Spleen (tissue), 11 donors: ENCODE results near the gene HOXD8. TPM values are rescaled to one million over a fixed set of nuclear protein-coding genes. Genes with fewer than 3 reads are reported as not detected.
A peak's percentile ranks its signal among the peaks of the same experiment; 100 is the strongest.

Experiments
- DNase-seq: peaks from one replicate; pipeline ENCODE4 v3.0.0-alpha.2; 2020
- H3K27ac ChIP-seq, 8 donors: fragments of 200-600 bp; sonication (generic) in 7 of 8; 1 replicate in 4 of 8; 2 replicates in 4 of 8; pipeline versions ENCODE4 v1.5.0 to v1.8.0; 2016 to 2021; ENCODE audit warnings: inconsistent platforms in 4 of 8, mild to moderate bottlenecking in 4 of 8, moderate library complexity in 1 of 8
- H3K27me3 ChIP-seq, 7 donors: fragments of 200-600 bp; sonication (generic) in 6 of 7; replicated peaks in 1 of 7; 1 replicate in 4 of 7; 2 replicates in 3 of 7; pipeline versions ENCODE4 v1.5.0 to v1.8.0; 2016 to 2021; ENCODE audit warnings: inconsistent platforms in 3 of 7, mild to moderate bottlenecking in 1 of 7
- H3K36me3 ChIP-seq, 6 donors: fragments of 200-600 bp; sonication (generic) in 5 of 6; 1 replicate in 4 of 6; 2 replicates in 2 of 6; pipeline versions ENCODE4 v1.5.0 to v1.8.0; 2016 to 2021; ENCODE audit warnings: inconsistent platforms in 2 of 6
- H3K4me1 ChIP-seq, 6 donors: fragments of 200-600 bp; sonication (generic) in 5 of 6; 1 replicate in 3 of 6; 2 replicates in 3 of 6; pipeline versions ENCODE4 v1.5.0 to v1.8.0; 2016 to 2021; ENCODE audit warnings: inconsistent platforms in 3 of 6
- H3K4me3 ChIP-seq, 8 donors: fragments of 200-600 bp; sonication (generic) in 7 of 8; 1 replicate in 4 of 8; 2 replicates in 4 of 8; pipeline versions ENCODE4 v1.5.0 to v1.8.0; 2016 to 2021; ENCODE audit warnings: inconsistent platforms in 4 of 8, mild to moderate bottlenecking in 4 of 8, moderate library complexity in 2 of 8
- H3K9me3 ChIP-seq, 8 donors: fragments of 200-600 bp; sonication (generic) in 7 of 8; 1 replicate in 4 of 8; 2 replicates in 4 of 8; pipeline versions ENCODE4 v1.5.0 to v1.8.0; 2016 to 2021; ENCODE audit warnings: inconsistent platforms in 4 of 8
- POLR2A ChIP-seq, 3 donors: fragments of 450-650 bp; IDR thresholded peaks; one replicate each; pipeline ENCODE4 v1.5.1; 2017; ENCODE audit warnings: antibody characterized with exemption in 3 of 3, mild to moderate bottlenecking in 1 of 3
- POLR2AphosphoS5 ChIP-seq, 3 donors: sonication (generic); formaldehyde crosslinking; IDR thresholded peaks; one replicate each; pipeline ENCODE4 v1.5.1; 2017; ENCODE audit warnings: antibody characterized with exemption in 3 of 3
- WGBS, 5 donors: extraction: QIAGEN DNeasy Blood & Tissue Kit in 3 of 5; methylation state at CpG; one replicate each; pipeline versions ENCODE4 v1.1.5 to v1.1.7; 2013 to 2018; 5-methylcytosine and 5-hydroxymethylcytosine counted together
- intact Hi-C: fragments of 100-400 bp; cut with DNase I; formaldehyde crosslinking; loops from one replicate; pipeline ENCODE4 v1.15.0; 2023; ENCODE audit warnings: low total_unique reads
- polyA plus RNA-seq, 3 donors: library from polyadenylated mRNA; stranded (reverse); fragments of 200-250 nt; gene quantifications; one replicate each; pipeline ENCODE4 v1.2.1, GENCODE V29; 2013
- total RNA-seq, 7 donors: library from RNA; depleted of rRNA in 3 of 7; stranded (reverse); fragments of >200 nt in 3 of 7; fragmentation: NEBNext Ultra II Directional in 4 of 7; extraction: Animal tissue kit (Norgen Biotek cat#: 25700) in 4 of 7; gene quantifications; one replicate each; pipeline versions ENCODE4 v1.1.0 to v1.2.1, GENCODE V29; 2016 to 2021
- TF ChIP-seq, protein P1 (sequence below), 11 experiments: fragments of 200-600 bp in 7 of 11; fragments of 450-650 bp in 4 of 11; sonication (generic) in 4 of 11; IDR thresholded peaks in 8 of 11; conservative IDR thresholded peaks in 3 of 11; 1 replicate in 7 of 11; 2 replicates in 4 of 11; pipeline versions ENCODE4 v1.4.0 to v1.8.0; 2016 to 2021; ENCODE audit warnings: antibody characterized with exemption in 11 of 11, inconsistent platforms in 4 of 11, mild to moderate bottlenecking in 1 of 11
- donor health status: healthy with polysubstance abuse.
- donor health status: DM: no; HTN: no; CAD: no; lungs with moderate emphysema.
- donor health status: DM: no; HTN: no; CAD: no.
- donor health status: Bipolar disorder and iron deficiency.
- donor health status: healthy.
- donor health status: DM: no; HTN: no; CAD: no.
- donor health status: DM: yes; HTN: yes; CAD: no.

HOXD8 gene
- total and polyA plus RNA-seq, 10 donors, result 4.7 to 27.0 (median 15.8) TPM

DNA sequence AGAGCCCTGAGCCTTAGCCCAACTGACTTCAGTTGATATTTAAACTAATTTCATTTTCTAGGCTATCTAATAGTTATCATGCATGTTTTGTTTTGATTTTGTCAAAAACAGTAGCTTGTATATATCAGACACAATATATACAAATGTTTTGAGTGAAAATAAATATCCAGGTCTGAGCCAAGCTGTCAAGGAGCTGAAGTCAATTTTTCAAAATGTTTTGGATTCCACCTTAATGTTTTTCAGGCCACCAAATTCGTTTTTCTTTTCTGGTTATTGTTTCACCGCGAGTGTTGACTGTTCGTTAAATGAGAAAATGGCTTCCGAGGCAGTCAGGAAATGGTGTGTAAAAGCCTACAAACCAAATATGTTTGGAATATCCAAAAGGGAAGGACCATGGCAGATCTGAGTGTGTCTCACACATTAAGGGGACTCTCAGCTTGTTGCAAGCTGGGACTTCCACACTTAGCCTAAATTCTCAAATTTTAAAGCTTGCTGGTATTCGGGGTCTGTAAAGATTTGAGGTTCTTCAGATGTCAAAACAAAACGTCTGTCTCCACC is 27.1 kb upstream of the HOXD8 start:
- H3K36me3 ChIP-seq, result no peaks in the 10 kb centered on the region
- H3K4me3 ChIP-seq, result no peak overlapping the region
- H3K4me1 ChIP-seq, result peaks cover 16 to 69% (median 48%) of the 10 kb centered on the region in 6 donors
- peaks cover 0 to 10% (median 0%) of the 10 kb centered on the region in 8 donors for H3K9me3 ChIP-seq
- intact Hi-C loops, result loop anchor here (5.0 kb wide), 1 partner anchor 415 kb away; no protein-coding TSS in a partner anchor
- H3K27ac ChIP-seq, result no peak overlapping the region
- 8 to 21% (median 14%) methylated on average over 6 to 7 of the region's 7 CpGs for WGBS, 5 donors
- DNase-seq, result no peak
- TF ChIP-seq POLR2AphosphoS5 (IDR thresholded peaks at IDR 0.05) (no peak), POLR2A (IDR thresholded peaks at IDR 0.05) (no peak)
- TF ChIP-seq, protein P1, sequence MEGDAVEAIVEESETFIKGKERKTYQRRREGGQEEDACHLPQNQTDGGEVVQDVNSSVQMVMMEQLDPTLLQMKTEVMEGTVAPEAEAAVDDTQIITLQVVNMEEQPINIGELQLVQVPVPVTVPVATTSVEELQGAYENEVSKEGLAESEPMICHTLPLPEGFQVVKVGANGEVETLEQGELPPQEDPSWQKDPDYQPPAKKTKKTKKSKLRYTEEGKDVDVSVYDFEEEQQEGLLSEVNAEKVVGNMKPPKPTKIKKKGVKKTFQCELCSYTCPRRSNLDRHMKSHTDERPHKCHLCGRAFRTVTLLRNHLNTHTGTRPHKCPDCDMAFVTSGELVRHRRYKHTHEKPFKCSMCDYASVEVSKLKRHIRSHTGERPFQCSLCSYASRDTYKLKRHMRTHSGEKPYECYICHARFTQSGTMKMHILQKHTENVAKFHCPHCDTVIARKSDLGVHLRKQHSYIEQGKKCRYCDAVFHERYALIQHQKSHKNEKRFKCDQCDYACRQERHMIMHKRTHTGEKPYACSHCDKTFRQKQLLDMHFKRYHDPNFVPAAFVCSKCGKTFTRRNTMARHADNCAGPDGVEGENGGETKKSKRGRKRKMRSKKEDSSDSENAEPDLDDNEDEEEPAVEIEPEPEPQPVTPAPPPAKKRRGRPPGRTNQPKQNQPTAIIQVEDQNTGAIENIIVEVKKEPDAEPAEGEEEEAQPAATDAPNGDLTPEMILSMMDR (IDR thresholded peaks at IDR 0.05 in 8 of 11, conservative IDR thresholded peaks at IDR 0.05 in 3 of 11), result no peak
- H3K27me3 ChIP-seq, result peaks cover 26 to 100% (median 100%) of the 10 kb centered on the region in 7 donors

DNA sequence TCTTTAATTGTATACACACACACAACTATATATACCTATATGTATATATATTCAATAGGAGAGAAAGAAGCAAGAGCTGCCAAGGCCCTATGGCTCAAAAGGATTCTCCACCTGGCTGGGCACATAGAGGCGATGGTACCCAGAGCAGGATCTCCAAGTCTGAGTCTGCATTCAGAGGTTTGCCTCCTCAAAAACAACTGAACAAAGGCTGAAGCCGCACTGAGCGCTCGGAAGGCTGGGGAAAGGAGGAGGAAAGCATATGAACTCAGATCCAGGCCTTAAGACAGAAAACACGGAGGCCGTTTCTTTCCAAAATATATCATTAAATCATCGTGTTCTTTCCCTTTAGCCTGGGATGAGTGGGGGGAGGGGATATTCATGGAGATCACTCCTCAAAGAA is 26.3 kb upstream of the HOXD8 start:
- 21 to 28% (median 24%) methylated on average over 7 of the region's 7 CpGs for WGBS, 5 donors
- H3K4me1 ChIP-seq, result peaks cover 15 to 67% (median 43%) of the 10 kb centered on the region in 6 donors
- peaks cover 20 to 100% (median 99%) of the 10 kb centered on the region in 7 donors for H3K27me3 ChIP-seq
- no peak for DNase-seq
- H3K27ac ChIP-seq, result no peak overlapping the region
- peaks cover 0 to 10% (median 0%) of the 10 kb centered on the region in 8 donors for H3K9me3 ChIP-seq
- TF ChIP-seq POLR2A (IDR thresholded peaks at IDR 0.05) (no peak), POLR2AphosphoS5 (IDR thresholded peaks at IDR 0.05) (no peak)
- TF ChIP-seq, protein P1 (IDR thresholded peaks at IDR 0.05 in 8 of 11, conservative IDR thresholded peaks at IDR 0.05 in 3 of 11), result no peak
- H3K4me3 ChIP-seq, result no peak overlapping the region
- no peaks in the 10 kb centered on the region for H3K36me3 ChIP-seq
- intact Hi-C loops, result loop anchor here (5.0 kb wide), 1 partner anchor 416 kb away; no protein-coding TSS in a partner anchor

DNA sequence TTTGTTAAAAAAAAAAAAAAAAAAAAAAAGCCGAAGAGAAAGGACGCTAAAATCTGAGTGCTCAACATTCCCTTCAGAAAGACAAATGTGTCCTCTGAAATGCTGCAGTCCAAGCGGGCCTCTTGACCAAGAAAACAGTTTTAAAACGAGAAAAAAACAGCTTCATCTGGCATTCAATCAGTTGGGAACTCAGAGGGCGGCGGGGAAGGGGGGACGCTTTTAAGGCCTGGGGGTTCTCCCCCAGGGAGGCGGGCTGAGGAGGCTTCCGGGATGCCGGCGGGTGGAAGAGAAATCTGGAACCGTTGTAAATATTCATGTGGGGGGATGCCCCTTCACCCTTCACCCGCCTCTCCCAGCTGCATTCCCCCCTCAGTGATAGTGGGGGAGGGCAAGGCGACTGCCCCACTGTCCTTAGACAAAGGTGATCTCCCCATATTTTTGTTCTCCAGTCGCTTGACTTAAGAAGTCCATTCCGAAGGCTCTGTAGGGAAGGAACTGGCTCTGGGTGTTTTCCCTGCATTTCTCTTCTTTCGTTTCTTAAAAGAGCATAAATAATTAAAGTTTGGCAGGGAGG is 25.7 kb upstream of the HOXD8 start:
- intact Hi-C loops, result loop anchor here (5.0 kb wide), 1 partner anchor 417 kb away; no protein-coding TSS in a partner anchor
- Histone ChIP-seq H3K4me3 (peak overlapping the region in 1 of 8 donors; percentile 30), H3K36me3 (no peaks in the 10 kb centered on the region), H3K27me3 (peaks cover 20 to 100% (median 99%) of the 10 kb centered on the region in 7 donors), H3K9me3 (peaks cover 0 to 10% (median 0%) of the 10 kb centered on the region in 8 donors), H3K4me1 (peaks cover 15 to 68% (median 41%) of the 10 kb centered on the region in 6 donors), H3K27ac (no peak overlapping the region)
- no peak for DNase-seq
- WGBS, 5 donors, result 5 to 10% (median 6%) methylated on average over 17 of the region's 17 CpGs
- no peak for TF ChIP-seq POLR2A (IDR thresholded peaks at IDR 0.05)

DNA sequence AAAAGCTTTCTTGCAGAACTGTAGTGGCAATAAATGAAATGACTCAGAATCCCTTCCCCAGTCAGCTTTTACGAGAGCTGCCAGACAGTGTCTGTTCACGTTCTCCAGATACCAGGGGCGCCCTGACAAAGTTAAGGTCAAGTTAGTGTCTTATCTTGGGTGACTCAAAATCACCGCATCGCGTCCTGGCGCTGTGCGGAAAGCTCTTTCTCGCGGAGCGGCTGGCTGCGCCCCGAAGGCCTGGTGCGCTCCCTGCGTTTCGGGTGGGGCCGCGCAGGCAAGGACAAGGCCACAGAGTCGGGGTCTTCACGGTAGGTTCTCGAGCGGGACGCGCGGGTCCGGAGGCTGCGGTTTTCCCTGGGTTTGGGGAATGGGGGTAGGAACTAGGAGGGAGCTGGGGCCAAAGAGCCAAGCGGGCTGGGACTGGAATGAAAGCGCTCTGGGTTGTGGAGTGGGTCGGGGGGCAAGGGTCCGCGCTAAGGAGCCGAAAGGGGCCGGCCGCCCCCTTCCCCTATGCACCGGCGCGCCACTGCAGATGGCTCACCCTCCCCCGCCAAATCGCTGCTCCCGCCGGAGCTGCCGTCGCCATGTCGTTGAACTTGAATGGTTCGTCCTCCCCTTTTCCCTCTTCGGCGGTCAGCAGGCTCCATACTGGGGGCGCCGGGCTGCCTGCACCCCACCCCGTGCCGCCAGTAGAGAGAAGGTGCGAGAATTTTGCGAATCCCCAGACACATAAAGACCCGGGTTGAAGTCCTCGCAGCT is 25.0 kb upstream of the HOXD8 start:
- 5 to 17% (median 7%) methylated on average over 32 to 56 of the region's 56 CpGs for WGBS, 5 donors
- intact Hi-C loops, result loop anchor here (5.0 kb wide), 1 partner anchor 417 kb away; no protein-coding TSS in a partner anchor
- H3K9me3 ChIP-seq, result peaks cover 0 to 10% (median 0%) of the 10 kb centered on the region in 8 donors
- H3K4me1 ChIP-seq, result peaks cover 15 to 66% (median 41%) of the 10 kb centered on the region in 6 donors
- H3K27me3 ChIP-seq, result peaks cover 27 to 100% (median 99%) of the 10 kb centered on the region in 7 donors
- H3K4me3 ChIP-seq, result peak overlapping the region in 1 of 8 donors; percentile 30
- H3K36me3 ChIP-seq, result no peaks in the 10 kb centered on the region
- DNase-seq, result no peak
- no peak for TF ChIP-seq POLR2A (IDR thresholded peaks at IDR 0.05)
- TF ChIP-seq, protein P1 (IDR thresholded peaks at IDR 0.05 in 8 of 11, conservative IDR thresholded peaks at IDR 0.05 in 3 of 11), result no peak
- TF ChIP-seq POLR2AphosphoS5 (IDR thresholded peaks at IDR 0.05), result no peak
- no peak overlapping the region for H3K27ac ChIP-seq
